Peyer's patch (tissue), 4 donors: ENCODE results near the gene LIMS1. TPM values are rescaled to one million over a fixed set of nuclear protein-coding genes. Genes with fewer than 3 reads are reported as not detected.
"Not testable (repeated sequence)": the region's sequence is repeated elsewhere in the genome, so short reads cannot be mapped to it uniquely, and the experiment has no call there.

Source experiments
- DNase-seq, 3 donors: peaks; one replicate each; pipeline ENCODE4 v3.0.0-alpha.2; 2017 to 2019
- H3K27ac ChIP-seq, 4 donors: fragments of 200-600 bp; sonication (generic); one replicate each; pipeline ENCODE4 v1.5.1; 2016 to 2019
- H3K27me3 ChIP-seq, 2 donors: fragments of 200-600 bp; sonication (generic); one replicate each; pipeline ENCODE4 v1.5.1; 2019
- H3K36me3 ChIP-seq, 3 donors: fragments of 200-600 bp; sonication (generic); one replicate each; pipeline ENCODE4 v1.5.1; 2016 to 2019
- H3K4me1 ChIP-seq, 4 donors: fragments of 200-600 bp; sonication (generic); one replicate each; pipeline ENCODE4 v1.5.1; 2016 to 2019
- H3K4me3 ChIP-seq, 4 donors: fragments of 200-600 bp; sonication (generic); 1 replicate in 3 of 4; 2 replicates in 1 of 4; pipeline ENCODE4 v1.5.1; 2016 to 2019; ENCODE audit warnings: mild to moderate bottlenecking in 1 of 4
- H3K9me3 ChIP-seq, 4 donors: fragments of 200-600 bp; sonication (generic); one replicate each; pipeline ENCODE4 v1.5.1; 2016 to 2019; ENCODE audit warnings: mild to moderate bottlenecking in 1 of 4
- POLR2A ChIP-seq, 2 donors: fragments of 450-650 bp; IDR thresholded peaks; one replicate each; pipeline ENCODE4 v1.5.1; 2017; ENCODE audit warnings: antibody characterized with exemption in 2 of 2, mild to moderate bottlenecking in 2 of 2, moderate library complexity in 2 of 2
- total RNA-seq, 4 donors: library from RNA; depleted of rRNA; stranded (reverse); fragments of >200 nt; gene quantifications; one replicate each; pipeline ENCODE4 v1.1.0, GENCODE V29; 2016
- TF ChIP-seq, protein P1 (sequence below), 6 experiments: fragments of 450-650 bp in 4 of 6; fragments of 200-600 bp in 2 of 6; sonication (generic) in 1 of 6; IDR thresholded peaks; one replicate each; pipeline ENCODE4 v1.5.1; 2017 to 2019; ENCODE audit warnings: antibody characterized with exemption in 6 of 6, mild to moderate bottlenecking in 3 of 6, moderate library complexity in 1 of 6

The LIMS1 gene
- total RNA-seq, 4 donors from 2014 or later = 24.2 to 78.4 (median 39.6) TPM

DNA sequence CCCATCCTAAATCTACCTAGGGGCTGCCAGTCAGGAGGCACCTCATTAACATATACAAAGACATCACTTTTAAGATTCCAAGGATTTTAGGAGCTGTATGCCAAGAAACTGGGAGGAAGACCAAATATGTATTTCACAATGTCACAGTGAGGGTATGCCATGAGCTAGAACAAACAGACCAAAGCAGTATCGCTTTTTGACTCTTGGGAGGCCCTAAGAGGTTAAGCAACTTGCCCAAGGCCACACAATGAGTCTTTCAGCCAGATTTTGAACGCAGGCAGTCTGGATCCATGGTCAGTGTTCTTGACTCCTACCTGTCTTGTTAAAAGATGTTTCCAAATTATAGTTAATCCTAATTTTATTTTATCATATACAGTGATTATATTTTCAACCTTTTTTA lies 132.9 kb downstream of the LIMS1 start:
- H3K4me1 ChIP-seq, H3K4me3 ChIP-seq, H3K27me3 ChIP-seq, H3K9me3 ChIP-seq, DNase-seq, H3K27ac ChIP-seq, H3K36me3 ChIP-seq: not testable (repeated sequence)

- H3K36me3 ChIP-seq = peaks cover 0 to 12% (median 0%) of the 10 kb centered on the region in 3 donors
- not testable (repeated sequence) for DNase-seq, H3K27ac ChIP-seq, H3K27me3 ChIP-seq, H3K4me1 ChIP-seq, H3K9me3 ChIP-seq, H3K4me3 ChIP-seq
These were observed 136.0 kb downstream of the LIMS1 start for GRCh38 chr2:108670282-108670681.

GRCh38 chr2:108672200-108672805 lies 138.0 kb downstream of the LIMS1 start:
- not testable (repeated sequence) for H3K9me3 ChIP-seq, H3K4me1 ChIP-seq, H3K27ac ChIP-seq, DNase-seq, H3K4me3 ChIP-seq, H3K27me3 ChIP-seq
- H3K36me3 ChIP-seq = peaks cover 0 to 19% (median 0%) of the 10 kb centered on the region in 3 donors

- DNase-seq, H3K9me3 ChIP-seq, H3K27me3 ChIP-seq, H3K4me1 ChIP-seq, H3K4me3 ChIP-seq: not testable (repeated sequence)
- Histone ChIP-seq H3K36me3 (peaks cover 0 to 22% (median 0%) of the 10 kb centered on the region in 3 donors), H3K27ac (peak overlapping the region in 2 of 4 donors; percentile 8 to 10)
These were observed 142.3 kb downstream of the LIMS1 start for GRCh38 chr2:108676522-108676921.

DNA sequence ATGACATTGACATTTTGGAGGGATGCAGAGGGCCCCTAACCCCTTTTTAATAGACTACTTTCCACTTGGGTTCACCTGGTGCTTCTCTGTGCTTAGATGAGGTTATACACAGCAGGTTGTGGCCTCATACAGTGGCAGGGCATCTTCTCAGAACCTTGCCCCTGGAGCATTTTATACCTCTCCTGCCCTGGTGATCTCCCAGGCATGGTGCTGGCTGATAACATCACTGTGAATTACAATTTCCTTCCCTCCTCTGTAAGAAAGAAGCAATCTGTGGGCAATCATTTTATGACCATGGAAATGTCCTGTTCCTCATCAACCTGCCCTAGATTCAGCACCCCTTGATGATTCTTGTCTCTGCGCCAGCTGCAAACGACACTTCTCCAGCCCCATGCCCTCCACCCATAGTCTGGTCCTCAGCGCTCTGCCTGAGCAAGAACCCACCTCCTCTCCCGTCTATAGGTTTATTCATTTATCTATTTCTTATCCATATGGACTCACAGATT lies 143.0 kb downstream of the LIMS1 start:
- peaks cover 0 to 24% (median 0%) of the 10 kb centered on the region in 3 donors for H3K36me3 ChIP-seq
- DNase-seq = peak in 1 of 3 donors; percentile 56

DNA sequence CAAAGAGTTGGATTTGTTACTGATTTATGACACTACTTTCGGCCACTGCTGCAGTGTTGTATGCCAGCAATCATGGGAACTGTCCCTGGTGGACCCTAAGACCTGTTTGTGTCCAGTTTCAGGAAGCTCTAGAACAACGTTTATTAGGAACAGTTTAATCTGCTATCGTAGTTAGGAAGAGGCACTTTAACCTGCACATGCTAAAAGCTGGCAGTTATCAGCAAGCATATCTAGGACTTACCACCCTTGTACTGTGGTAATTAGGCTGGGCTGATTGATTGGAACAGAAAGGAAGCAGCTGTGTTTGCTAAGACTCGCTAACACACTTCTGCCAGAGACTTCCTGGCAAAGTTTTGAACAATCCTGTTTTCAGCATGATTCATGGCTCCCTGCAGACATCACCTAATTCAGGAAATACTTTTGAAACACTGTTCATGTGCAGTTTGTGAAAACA lies 144.0 kb downstream of the LIMS1 start:
- H3K4me1 ChIP-seq, H3K27me3 ChIP-seq, DNase-seq, H3K9me3 ChIP-seq, H3K4me3 ChIP-seq: not testable (repeated sequence)
- peaks cover 0 to 24% (median 0%) of the 10 kb centered on the region in 3 donors for H3K36me3 ChIP-seq
- H3K27ac ChIP-seq = peak overlapping the region in 2 of 4 donors; percentile 45 to 68

More for the DNA sequence above, 143.0 kb downstream of the LIMS1 start:
- H3K4me1 ChIP-seq, H3K4me3 ChIP-seq, H3K27me3 ChIP-seq, H3K9me3 ChIP-seq: not testable (repeated sequence)
- H3K27ac ChIP-seq = peak overlapping the region in 2 of 4 donors; percentile 8 to 30

DNA sequence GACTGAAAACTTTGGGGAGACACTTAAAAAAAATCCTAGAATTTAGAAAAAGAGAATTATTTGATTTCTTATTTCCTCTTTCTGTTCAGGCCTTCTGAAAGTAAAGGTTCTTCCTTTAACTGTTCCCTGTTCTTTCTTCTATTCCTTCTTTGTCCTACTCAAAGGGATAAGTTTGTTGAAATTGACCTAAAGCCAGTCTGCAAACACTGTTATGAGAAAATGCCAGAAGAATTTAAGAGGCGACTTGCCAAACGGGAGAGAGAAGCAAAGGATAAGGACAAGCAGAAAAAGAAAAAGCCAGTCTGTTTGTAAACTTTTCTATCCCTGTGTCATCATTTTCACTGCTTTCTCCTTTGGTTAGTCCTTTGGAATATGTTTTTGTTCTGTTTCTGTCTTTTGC lies 146.5 kb downstream of the LIMS1 start:
- not testable (repeated sequence) for H3K9me3 ChIP-seq, H3K27ac ChIP-seq, H3K4me3 ChIP-seq, H3K4me1 ChIP-seq, H3K27me3 ChIP-seq, DNase-seq
- H3K36me3 ChIP-seq = peaks cover 0 to 23% (median 0%) of the 10 kb centered on the region in 3 donors

DNA sequence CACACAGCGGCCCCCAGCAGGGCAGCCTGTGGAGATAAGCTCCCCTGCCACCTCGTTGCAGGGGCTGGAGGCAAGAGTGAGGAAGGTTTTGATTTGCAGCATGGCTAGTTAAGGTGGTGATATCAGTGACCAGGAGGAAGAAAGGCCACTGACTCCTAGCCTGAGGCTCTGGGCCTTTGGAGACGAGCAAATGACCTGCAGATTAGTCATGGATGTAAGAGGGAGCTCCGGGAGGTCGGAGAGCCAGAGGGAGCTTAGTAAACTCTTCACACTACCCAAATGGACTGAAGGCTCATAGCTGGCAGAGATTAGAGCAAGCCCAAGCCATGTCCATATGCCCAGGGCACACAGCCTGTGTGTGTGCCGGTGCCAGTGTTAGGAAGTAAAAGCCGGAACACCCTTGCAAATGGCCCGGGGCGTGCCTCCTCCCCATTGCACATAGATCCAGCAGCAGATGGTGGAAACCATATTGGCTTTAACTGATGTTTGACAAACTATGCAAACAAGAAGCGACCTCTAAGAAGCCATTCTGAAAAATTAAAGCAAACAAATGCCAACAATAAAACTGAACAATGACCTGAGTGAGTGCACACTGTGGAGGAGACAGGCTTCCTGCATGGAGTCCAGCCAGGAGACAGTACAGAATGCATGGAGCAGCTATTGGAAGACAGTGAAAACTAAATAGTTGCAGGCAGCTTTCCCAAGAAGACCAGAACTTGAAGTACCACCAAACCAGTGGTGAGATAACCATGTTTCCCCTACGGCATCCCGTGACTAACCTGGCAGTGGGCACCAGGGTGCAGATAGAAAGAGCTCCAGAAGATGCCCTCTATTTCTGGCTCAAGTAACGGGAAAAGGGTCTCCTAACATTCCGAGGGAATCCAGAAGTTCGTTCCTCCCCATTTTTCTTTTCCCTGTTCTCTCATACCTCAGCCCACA lies 154.8 kb downstream of the LIMS1 start:
- H3K4me3 ChIP-seq, DNase-seq, H3K27ac ChIP-seq, H3K4me1 ChIP-seq, H3K9me3 ChIP-seq, H3K27me3 ChIP-seq: not testable (repeated sequence)
- H3K36me3 ChIP-seq = peaks cover 0 to 14% (median 0%) of the 10 kb centered on the region in 3 donors

- DNase-seq, H3K4me1 ChIP-seq, H3K36me3 ChIP-seq, H3K4me3 ChIP-seq, H3K27ac ChIP-seq, H3K9me3 ChIP-seq, H3K27me3 ChIP-seq: not testable (repeated sequence)
These were observed 155.7 kb downstream of the LIMS1 start for GRCh38 chr2:108690001-108690400.

- Histone ChIP-seq H3K9me3 (no peaks in the 10 kb centered on the region), H3K27ac (no peak overlapping the region), H3K36me3 (no peaks in the 10 kb centered on the region), H3K4me1 (no peaks in the 10 kb centered on the region), H3K4me3 (no peak overlapping the region), H3K27me3 (no peaks in the 10 kb centered on the region)
- no peak for DNase-seq
- TF ChIP-seq, protein P1, sequence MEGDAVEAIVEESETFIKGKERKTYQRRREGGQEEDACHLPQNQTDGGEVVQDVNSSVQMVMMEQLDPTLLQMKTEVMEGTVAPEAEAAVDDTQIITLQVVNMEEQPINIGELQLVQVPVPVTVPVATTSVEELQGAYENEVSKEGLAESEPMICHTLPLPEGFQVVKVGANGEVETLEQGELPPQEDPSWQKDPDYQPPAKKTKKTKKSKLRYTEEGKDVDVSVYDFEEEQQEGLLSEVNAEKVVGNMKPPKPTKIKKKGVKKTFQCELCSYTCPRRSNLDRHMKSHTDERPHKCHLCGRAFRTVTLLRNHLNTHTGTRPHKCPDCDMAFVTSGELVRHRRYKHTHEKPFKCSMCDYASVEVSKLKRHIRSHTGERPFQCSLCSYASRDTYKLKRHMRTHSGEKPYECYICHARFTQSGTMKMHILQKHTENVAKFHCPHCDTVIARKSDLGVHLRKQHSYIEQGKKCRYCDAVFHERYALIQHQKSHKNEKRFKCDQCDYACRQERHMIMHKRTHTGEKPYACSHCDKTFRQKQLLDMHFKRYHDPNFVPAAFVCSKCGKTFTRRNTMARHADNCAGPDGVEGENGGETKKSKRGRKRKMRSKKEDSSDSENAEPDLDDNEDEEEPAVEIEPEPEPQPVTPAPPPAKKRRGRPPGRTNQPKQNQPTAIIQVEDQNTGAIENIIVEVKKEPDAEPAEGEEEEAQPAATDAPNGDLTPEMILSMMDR (IDR thresholded peaks at IDR 0.05) = no peak
- no peak for TF ChIP-seq POLR2A (IDR thresholded peaks at IDR 0.05)
These were observed 157.2 kb downstream of the LIMS1 start for GRCh38 chr2:108691447-108691846.
